Vagina (tissue), 2 donors: ENCODE measurements around the gene C2CD4A. TPM values are rescaled to one million over a fixed set of nuclear protein-coding genes. Genes with fewer than 3 reads are reported as not detected.
A peak's percentile ranks its signal among the peaks of the same experiment; 100 is the strongest.

ENCODE experiments used
- DNase-seq, 2 donors: peaks; one replicate each; pipeline ENCODE4 v3.0.0-alpha.2; 2017; ENCODE audit errors: extremely low spot score in 2 of 2
- H3K27ac ChIP-seq: fragments of 200-600 bp; sonication (generic); one replicate; pipeline ENCODE4 v1.5.1; 2019
- H3K27me3 ChIP-seq: fragments of 200-600 bp; sonication (generic); one replicate; pipeline ENCODE4 v1.5.1; 2019
- H3K36me3 ChIP-seq, 2 donors: fragments of 200-600 bp; sonication (generic); one replicate each; pipeline ENCODE4 v1.5.1; 2017 to 2019
- H3K4me1 ChIP-seq: fragments of 200-600 bp; sonication (generic); one replicate; pipeline ENCODE4 v1.5.1; 2019
- H3K4me3 ChIP-seq, 2 donors: fragments of 200-600 bp; sonication (generic); 1 replicate in 1 of 2; 2 replicates in 1 of 2; pipeline ENCODE4 v1.5.1; 2016 to 2019
- H3K9me3 ChIP-seq: fragments of 200-600 bp; sonication (generic); one replicate; pipeline ENCODE4 v1.5.1; 2019
- CTCF ChIP-seq, 3 experiments: fragments of 450-650 bp in 2 of 3; fragments of 200-600 bp in 1 of 3; sonication (generic) in 1 of 3; IDR thresholded peaks; one replicate each; pipeline ENCODE4 v1.5.1; 2017 to 2019; ENCODE audit warnings: antibody characterized with exemption in 3 of 3, mild to moderate bottlenecking in 2 of 3, moderate library complexity in 2 of 3
- POLR2A ChIP-seq, 2 donors: fragments of 450-650 bp; IDR thresholded peaks; one replicate each; pipeline ENCODE4 v1.6.1; 2017; ENCODE audit warnings: antibody characterized with exemption in 2 of 2, mild to moderate bottlenecking in 2 of 2, moderate library complexity in 2 of 2
- POLR2AphosphoS5 ChIP-seq, 2 donors: sonication (generic); formaldehyde crosslinking; IDR thresholded peaks; one replicate each; pipeline ENCODE4 v1.9.0; 2017; ENCODE audit warnings: antibody characterized with exemption in 2 of 2, mild to moderate bottlenecking in 2 of 2, low read depth in 1 of 2; ENCODE audit not compliant: insufficient read depth in 1 of 2
- intact Hi-C: fragments of 100-400 bp; cut with DNase I; formaldehyde crosslinking; loops from one replicate; pipeline ENCODE4 v1.15.1; 2023
- total RNA-seq: library from RNA; depleted of rRNA; stranded (reverse); fragments of >200 nt; gene quantifications from one replicate; pipeline ENCODE4 v1.2.3, GENCODE V29; 2016

Gene C2CD4A
- total RNA-seq, 1 donor from 2014 or later = not detected

GRCh38 chr15:62106096-62106495 lies 39.3 kb downstream of the C2CD4A start:
- intact Hi-C loops = no loop called here
- Histone ChIP-seq H3K4me1 (peaks cover 31% of the 10 kb centered on the region), H3K9me3 (no peaks in the 10 kb centered on the region), H3K36me3 (no peaks in the 10 kb centered on the region), H3K4me3 (no peak overlapping the region), H3K27ac (no peak overlapping the region), H3K27me3 (no peaks in the 10 kb centered on the region)
- TF ChIP-seq POLR2AphosphoS5 (IDR thresholded peaks at IDR 0.05; ENCODE audit: insufficient read depth in 1 of 2, low read depth in 1 of 2) = no peak
- TF ChIP-seq CTCF (IDR thresholded peaks at IDR 0.05) = no peak
- no peak for TF ChIP-seq POLR2A (IDR thresholded peaks at IDR 0.05)
- no peak for DNase-seq

- no peak for TF ChIP-seq POLR2AphosphoS5 (IDR thresholded peaks at IDR 0.05; ENCODE audit: insufficient read depth in 1 of 2, low read depth in 1 of 2)
- TF ChIP-seq POLR2A (IDR thresholded peaks at IDR 0.05) = no peak
- Histone ChIP-seq H3K4me3 (no peak overlapping the region), H3K27ac (no peak overlapping the region), H3K4me1 (peaks cover 45% of the 10 kb centered on the region), H3K9me3 (no peaks in the 10 kb centered on the region), H3K27me3 (no peaks in the 10 kb centered on the region), H3K36me3 (no peaks in the 10 kb centered on the region)
- intact Hi-C loops = no loop called here
- DNase-seq = no peak
These were observed 40.9 kb downstream of the C2CD4A start for GRCh38 chr15:62107571-62108121.

- no peak overlapping the region for H3K4me3 ChIP-seq
- H3K36me3 ChIP-seq = no peaks in the 10 kb centered on the region
- H3K27ac ChIP-seq = no peak overlapping the region
- peaks cover 52% of the 10 kb centered on the region for H3K4me1 ChIP-seq
- TF ChIP-seq POLR2A (IDR thresholded peaks at IDR 0.05) (no peak), CTCF (IDR thresholded peaks at IDR 0.05) (no peak), POLR2AphosphoS5 (IDR thresholded peaks at IDR 0.05; ENCODE audit: insufficient read depth in 1 of 2, low read depth in 1 of 2) (no peak)
- intact Hi-C loops = no loop called here
- no peaks in the 10 kb centered on the region for H3K9me3 ChIP-seq
- H3K27me3 ChIP-seq = no peaks in the 10 kb centered on the region
- DNase-seq = no peak
These were observed 41.6 kb downstream of the C2CD4A start for GRCh38 chr15:62108411-62108810.

- TF ChIP-seq CTCF (IDR thresholded peaks at IDR 0.05) (no peak), POLR2A (IDR thresholded peaks at IDR 0.05) (no peak), POLR2AphosphoS5 (IDR thresholded peaks at IDR 0.05; ENCODE audit: insufficient read depth in 1 of 2, low read depth in 1 of 2) (no peak)
- Histone ChIP-seq H3K27me3 (no peaks in the 10 kb centered on the region), H3K27ac (peak overlapping the region; percentile 43), H3K36me3 (no peaks in the 10 kb centered on the region), H3K9me3 (no peaks in the 10 kb centered on the region), H3K4me3 (no peak overlapping the region), H3K4me1 (peaks cover 55% of the 10 kb centered on the region)
- DNase-seq = no peak
- intact Hi-C loops = no loop called here
These were observed 42.7 kb downstream of the C2CD4A start for GRCh38 chr15:62109437-62109836.

GRCh38 chr15:62109982-62110851 lies 43.4 kb downstream of the C2CD4A start:
- Histone ChIP-seq H3K27me3 (no peaks in the 10 kb centered on the region), H3K27ac (peak overlapping the region; percentile 62), H3K4me3 (no peak overlapping the region), H3K9me3 (no peaks in the 10 kb centered on the region), H3K4me1 (peaks cover 55% of the 10 kb centered on the region), H3K36me3 (no peaks in the 10 kb centered on the region)
- TF ChIP-seq POLR2AphosphoS5 (IDR thresholded peaks at IDR 0.05; ENCODE audit: insufficient read depth in 1 of 2, low read depth in 1 of 2) = peak in 1 of 2 donors; percentile 58
- TF ChIP-seq POLR2A (IDR thresholded peaks at IDR 0.05) = no peak
- no peak for DNase-seq
- intact Hi-C loops = no loop called here

- TF ChIP-seq CTCF (IDR thresholded peaks at IDR 0.05) = no peak
- TF ChIP-seq POLR2AphosphoS5 (IDR thresholded peaks at IDR 0.05; ENCODE audit: insufficient read depth in 1 of 2, low read depth in 1 of 2) = no peak
- no peak for TF ChIP-seq POLR2A (IDR thresholded peaks at IDR 0.05)
- intact Hi-C loops = no loop called here
- Histone ChIP-seq H3K4me1 (peaks cover 55% of the 10 kb centered on the region), H3K27ac (no peak overlapping the region), H3K9me3 (no peaks in the 10 kb centered on the region), H3K36me3 (no peaks in the 10 kb centered on the region), H3K27me3 (no peaks in the 10 kb centered on the region), H3K4me3 (no peak overlapping the region)
- no peak for DNase-seq
These were observed 45.3 kb downstream of the C2CD4A start for GRCh38 chr15:62112081-62112480.
